Measurements from ENCODE around the gene KL.

GRCh38 chr13:33112766-33113165, 96.5 kb downstream of the KL start:
- no peak for TF ChIP-seq CTCF (IDR thresholded peaks at IDR 0.05)
- no peak for TF ChIP-seq POLR2A (IDR thresholded peaks at IDR 0.05)
